Trophoblast cell (in vitro differentiated cells and primary cell): Measurements from ENCODE around the gene SULT1A1.

Experiments
- DNase-seq, 2 donors: peaks; one replicate each; pipeline ENCODE4 v3.0.0-alpha.2; 2016
- H2AFZ ChIP-seq: 2 replicates; pipeline ENCODE4 v1.6.1; 2013; ENCODE audit warnings: low read length, moderate library complexity, mild to moderate bottlenecking; ENCODE audit not compliant: insufficient read depth, poor library complexity
- H2AK5ac ChIP-seq: 2 replicates; pipeline ENCODE4 v1.6.1; 2013; ENCODE audit warnings: mild to moderate bottlenecking, low read length
- H2BK120ac ChIP-seq: 2 replicates; pipeline ENCODE4 v1.6.1; 2013; ENCODE audit warnings: low read length, mild to moderate bottlenecking, moderate library complexity; ENCODE audit not compliant: insufficient read depth, poor library complexity
- H2BK12ac ChIP-seq: 2 replicates; pipeline ENCODE4 v1.6.1; 2013; ENCODE audit warnings: mild to moderate bottlenecking, low read length, moderate library complexity
- H2BK5ac ChIP-seq: 2 replicates; pipeline ENCODE4 v1.6.1; 2013; ENCODE audit warnings: low read length, low read depth, moderate library complexity, mild to moderate bottlenecking; ENCODE audit not compliant: poor library complexity
- H3K14ac ChIP-seq: 2 replicates; pipeline ENCODE4 v1.6.1; 2013; ENCODE audit warnings: mild to moderate bottlenecking, low read length
- H3K18ac ChIP-seq: 2 replicates; pipeline ENCODE4 v1.6.1; 2013; ENCODE audit warnings: mild to moderate bottlenecking, low read length
- H3K23ac ChIP-seq: 2 replicates; pipeline ENCODE4 v1.6.1; 2013; ENCODE audit warnings: low read length
- H3K27ac ChIP-seq: 2 replicates; pipeline ENCODE4 v1.5.1; 2013; ENCODE audit warnings: low read depth, mild to moderate bottlenecking, inconsistent platforms, low read length, moderate library complexity
- H3K27me3 ChIP-seq: 2 replicates; pipeline ENCODE4 v1.6.1; 2013; ENCODE audit warnings: inconsistent platforms, mild to moderate bottlenecking, low read length, moderate library complexity; ENCODE audit not compliant: insufficient read depth
- H3K36me3 ChIP-seq, 2 experiments: 1 replicate in 1 of 2; 2 replicates in 1 of 2; pipeline ENCODE4 v1.6.1; 2013; ENCODE audit warnings: low read length in 2 of 2, mild to moderate bottlenecking in 2 of 2, moderate library complexity in 1 of 2; ENCODE audit not compliant: insufficient read depth in 2 of 2, control insufficient read depth in 1 of 2
- H3K4ac ChIP-seq: 2 replicates; pipeline ENCODE4 v1.6.1; 2013; ENCODE audit warnings: low read depth, mild to moderate bottlenecking, low read length, moderate library complexity
- H3K4me1 ChIP-seq, 2 experiments: 1 replicate in 1 of 2; 2 replicates in 1 of 2; pipeline ENCODE4 v1.6.1; 2013; ENCODE audit warnings: low read length in 2 of 2, mild to moderate bottlenecking in 2 of 2, moderate library complexity in 1 of 2; ENCODE audit not compliant: insufficient read depth in 2 of 2, control insufficient read depth in 1 of 2
- H3K4me2 ChIP-seq: 2 replicates; pipeline ENCODE4 v1.6.1; 2013; ENCODE audit warnings: inconsistent platforms, mild to moderate bottlenecking, low read length, moderate library complexity
- H3K4me3 ChIP-seq: 2 replicates; pipeline ENCODE4 v1.5.1; 2013; ENCODE audit warnings: mild to moderate bottlenecking, low read depth, low read length, inconsistent platforms
- H3K79me1 ChIP-seq: one replicate; pipeline ENCODE4 v1.6.1; 2013; ENCODE audit warnings: low read length
- H3K79me2 ChIP-seq: 2 replicates; pipeline ENCODE4 v1.6.1; 2013; ENCODE audit warnings: low read length, mild to moderate bottlenecking; ENCODE audit not compliant: control insufficient read depth, insufficient read depth, poor library complexity
- H3K9ac ChIP-seq: 2 replicates; pipeline ENCODE4 v1.6.1; 2013; ENCODE audit warnings: mild to moderate bottlenecking, low read length
- H3K9me3 ChIP-seq: 2 replicates; pipeline ENCODE4 v1.6.1; 2013; ENCODE audit warnings: low read depth, mild to moderate bottlenecking, control low read depth, inconsistent platforms, low read length; ENCODE audit not compliant: insufficient read depth
- H4K12ac ChIP-seq: 2 replicates; pipeline ENCODE4 v1.6.1; 2013; ENCODE audit warnings: low read depth, mild to moderate bottlenecking, low read length, moderate library complexity
- H4K8ac ChIP-seq: 2 replicates; pipeline ENCODE4 v1.6.1; 2013; ENCODE audit warnings: low read depth, mild to moderate bottlenecking, low read length, moderate library complexity
- H4K91ac ChIP-seq: one replicate; pipeline ENCODE4 v1.6.1; 2013; ENCODE audit warnings: low read depth, mild to moderate bottlenecking, low read length, moderate library complexity
- WGBS: extraction: QIAGEN DNeasy Blood & Tissue Kit; methylation state at CpG from one replicate; pipeline ENCODE4 v1.1.7; 2013; ENCODE audit warnings: missing lambda C conversion rate; ENCODE audit not compliant: insufficient read length, insufficient coverage; ENCODE audit errors: extremely low coverage; 5-methylcytosine and 5-hydroxymethylcytosine counted together

Gene SULT1A1

GRCh38 chr16:28563218-28563617 lies 46.6 kb downstream of the SULT1A1 start:
- no peak overlapping the region for H4K12ac ChIP-seq
- no peak overlapping the region for H3K9ac ChIP-seq
- H3K79me1 ChIP-seq: no peaks in the 10 kb centered on the region
- H2AFZ ChIP-seq: no peak overlapping the region
- no peak overlapping the region for H3K14ac ChIP-seq
- H4K91ac ChIP-seq: no peak overlapping the region
- H3K79me2 ChIP-seq: no peaks in the 10 kb centered on the region
- DNase-seq: no peak
- no peak overlapping the region for H3K4ac ChIP-seq
- no peaks in the 10 kb centered on the region for H3K27me3 ChIP-seq
- no peak overlapping the region for H2BK5ac ChIP-seq
- H3K18ac ChIP-seq: no peak overlapping the region
- no peak overlapping the region for H3K4me3 ChIP-seq
- no peak overlapping the region for H2BK12ac ChIP-seq
- WGBS: no CpG with 5 or more reads among the region's 6 CpGs
- H3K23ac ChIP-seq: no peak overlapping the region
- no peaks in the 10 kb centered on the region for H3K9me3 ChIP-seq
- no peak overlapping the region for H3K4me2 ChIP-seq
- H3K36me3 ChIP-seq: peaks cover 0 to 2% of the 10 kb centered on the region in 2 experiments
- H2BK120ac ChIP-seq: no peak overlapping the region
- H3K27ac ChIP-seq: no peak overlapping the region
- H3K4me1 ChIP-seq: peaks cover 0 to 2% of the 10 kb centered on the region in 2 experiments
- H2AK5ac ChIP-seq: no peak overlapping the region
- no peak overlapping the region for H4K8ac ChIP-seq

GRCh38 chr16:28562199-28562598 lies 47.6 kb downstream of the SULT1A1 start:
- Histone ChIP-seq H3K18ac (no peak overlapping the region), H4K12ac (no peak overlapping the region), H3K79me2 (no peaks in the 10 kb centered on the region), H2BK12ac (no peak overlapping the region), H2BK5ac (no peak overlapping the region), H3K4me1 (peaks cover 0 to 2% of the 10 kb centered on the region in 2 experiments), H2AFZ (no peak overlapping the region), H3K27me3 (no peaks in the 10 kb centered on the region), H3K4ac (no peak overlapping the region), H3K14ac (no peak overlapping the region), H3K9me3 (no peaks in the 10 kb centered on the region), H2BK120ac (no peak overlapping the region), H3K4me2 (no peak overlapping the region), H3K23ac (no peak overlapping the region), H3K9ac (no peak overlapping the region), H4K8ac (no peak overlapping the region), H3K79me1 (no peaks in the 10 kb centered on the region), H3K36me3 (peaks cover 0 to 4% of the 10 kb centered on the region in 2 experiments), H3K27ac (no peak overlapping the region), H3K4me3 (no peak overlapping the region), H2AK5ac (no peak overlapping the region), H4K91ac (no peak overlapping the region)
- DNase-seq: no peak
- WGBS: no CpG with 5 or more reads among the region's 4 CpGs

- no peak overlapping the region for H2BK5ac ChIP-seq
- no peak overlapping the region for H2BK12ac ChIP-seq
- peaks cover 0 to 2% of the 10 kb centered on the region in 2 experiments for H3K4me1 ChIP-seq
- no peak overlapping the region for H3K4me3 ChIP-seq
- H3K23ac ChIP-seq: no peak overlapping the region
- peaks cover 0 to 4% of the 10 kb centered on the region in 2 experiments for H3K36me3 ChIP-seq
- no peak overlapping the region for H3K27ac ChIP-seq
- no CpG with 5 or more reads among the region's 7 CpGs for WGBS
- H4K91ac ChIP-seq: no peak overlapping the region
- no peak overlapping the region for H4K8ac ChIP-seq
- H2BK120ac ChIP-seq: no peak overlapping the region
- H4K12ac ChIP-seq: no peak overlapping the region
- H2AK5ac ChIP-seq: no peak overlapping the region
- no peak overlapping the region for H3K4ac ChIP-seq
- no peak for DNase-seq
- H3K4me2 ChIP-seq: no peak overlapping the region
- H2AFZ ChIP-seq: no peak overlapping the region
- H3K27me3 ChIP-seq: no peaks in the 10 kb centered on the region
- H3K79me1 ChIP-seq: no peaks in the 10 kb centered on the region
- no peak overlapping the region for H3K14ac ChIP-seq
- no peaks in the 10 kb centered on the region for H3K9me3 ChIP-seq
- H3K79me2 ChIP-seq: no peaks in the 10 kb centered on the region
- H3K18ac ChIP-seq: no peak overlapping the region
- H3K9ac ChIP-seq: no peak overlapping the region
Measured at GRCh38 chr16:28561557-28562187, 48.2 kb downstream of the SULT1A1 start.

GRCh38 chr16:28558456-28558855 lies 51.4 kb downstream of the SULT1A1 start:
- Histone ChIP-seq H3K18ac (no peak overlapping the region), H3K27me3 (no peaks in the 10 kb centered on the region), H3K79me1 (peaks cover 2% of the 10 kb centered on the region), H3K9ac (no peak overlapping the region), H3K23ac (no peak overlapping the region), H3K4me3 (no peak overlapping the region), H3K14ac (no peak overlapping the region), H3K4me2 (no peak overlapping the region), H2BK120ac (no peak overlapping the region), H2BK12ac (no peak overlapping the region), H2BK5ac (no peak overlapping the region), H2AFZ (no peak overlapping the region), H4K91ac (no peak overlapping the region), H3K9me3 (no peaks in the 10 kb centered on the region), H3K79me2 (peaks cover 2% of the 10 kb centered on the region), H4K12ac (no peak overlapping the region), H3K4ac (no peak overlapping the region), H3K27ac (no peak overlapping the region), H3K4me1 (peaks cover 4 to 6% of the 10 kb centered on the region in 2 experiments), H4K8ac (no peak overlapping the region), H2AK5ac (no peak overlapping the region), H3K36me3 (peaks cover 0 to 4% of the 10 kb centered on the region in 2 experiments)
- DNase-seq: no peak
- no CpG with 5 or more reads among the region's 3 CpGs for WGBS
